GM19397 (cell line): ENCODE data around the gene PLXNA3.

Experiments
- ATAC-seq: cut with Tn5 transposase; IDR thresholded peaks from one replicate; pipeline ENCODE4 v1.9.1; 2021; ENCODE audit warnings: mild to moderate bottlenecking, moderate library complexity; ENCODE audit not compliant: unreplicated experiment

The PLXNA3 gene

GRCh38 chrX:154525606-154526490 is 67.8 kb downstream of the PLXNA3 start:
- no peak for ATAC-seq

GRCh38 chrX:154526901-154527675 is 69.0 kb downstream of the PLXNA3 start:
- ATAC-seq: no peak
